CD8-positive, alpha-beta memory T cell (primary cell): ENCODE data around the gene REEP6. TPM values are rescaled to one million over a fixed set of nuclear protein-coding genes. Genes with fewer than 3 reads are reported as not detected.

ENCODE experiments used
- CTCF ChIA-PET: fragments of 350-600 bp; sonication (Branson Sonifier 250); formaldehyde crosslinking; loops from one replicate; lab custom pipeline; 2021; ENCODE audit warnings: antibody characterized with exemption; lab: Charles Lee
- POLR2A ChIA-PET: fragments of 350-600 bp; sonication (Branson Sonifier 250); formaldehyde crosslinking; loops from one replicate; lab custom pipeline; 2021; ENCODE audit warnings: antibody characterized with exemption; lab: Charles Lee
- DNase-seq, 5 donors: peaks; one replicate each; pipeline versions ENCODE4 v3.0.0 to v3.0.0-alpha.2; 2020 to 2022; ENCODE audit warnings: mixed read lengths in 1 of 5
- H3K27ac ChIP-seq: one replicate; pipeline ENCODE4 v1.7.0; 2013; ENCODE audit warnings: low read depth, mild to moderate bottlenecking, low read length, moderate library complexity
- H3K27me3 ChIP-seq: 2 replicates; pipeline ENCODE4 v1.7.0; 2013; ENCODE audit warnings: low read length, mild to moderate bottlenecking; ENCODE audit not compliant: insufficient read depth, poor library complexity, severe bottlenecking
- H3K36me3 ChIP-seq: 2 replicates; pipeline ENCODE4 v1.7.0; 2013; ENCODE audit warnings: mild to moderate bottlenecking, low read length, moderate library complexity; ENCODE audit not compliant: insufficient read depth
- H3K4me1 ChIP-seq: 2 replicates; pipeline ENCODE4 v1.7.0; 2013; ENCODE audit warnings: mild to moderate bottlenecking, low read length, moderate library complexity; ENCODE audit not compliant: insufficient read depth
- H3K4me3 ChIP-seq: 2 replicates; pipeline ENCODE4 v1.7.0; 2013; ENCODE audit warnings: mild to moderate bottlenecking, low read length
- H3K9me3 ChIP-seq: 2 replicates; pipeline ENCODE4 v1.7.0; 2013; ENCODE audit warnings: mild to moderate bottlenecking, low read length
- H3K27ac Mint-ChIP-seq, 8 donors: one replicate each; pipeline ENCODE4 v1.8.0; 2020 to 2021; ENCODE audit warnings: mixed read lengths in 8 of 8, mild to moderate bottlenecking in 6 of 8, inconsistent platforms in 3 of 8, moderate library complexity in 3 of 8
- H3K27me3 Mint-ChIP-seq, 2 donors: one replicate each; pipeline ENCODE4 v1.8.0; 2020 to 2021; ENCODE audit warnings: mixed read lengths in 2 of 2, mild to moderate bottlenecking in 1 of 2, moderate library complexity in 1 of 2
- H3K36me3 Mint-ChIP-seq, 3 donors: one replicate each; pipeline ENCODE4 v1.8.0; 2020 to 2021; ENCODE audit warnings: mixed read lengths in 3 of 3, inconsistent platforms in 1 of 3, mild to moderate bottlenecking in 1 of 3
- H3K4me1 Mint-ChIP-seq, 3 donors: one replicate each; pipeline ENCODE4 v1.8.0; 2020 to 2021; ENCODE audit warnings: mixed read lengths in 3 of 3, inconsistent platforms in 1 of 3, mild to moderate bottlenecking in 1 of 3
- H3K4me3 Mint-ChIP-seq, 7 donors: one replicate each; pipeline ENCODE4 v1.8.0; 2020 to 2021; ENCODE audit warnings: mixed read lengths in 7 of 7, mild to moderate bottlenecking in 6 of 7, moderate library complexity in 4 of 7, inconsistent platforms in 2 of 7
- H3K9me3 Mint-ChIP-seq, 5 donors: one replicate each; pipeline ENCODE4 v1.8.0; 2020 to 2022; ENCODE audit warnings: mixed read lengths in 5 of 5, mild to moderate bottlenecking in 3 of 5, moderate library complexity in 2 of 5, inconsistent platforms in 1 of 5
- polyA plus RNA-seq: library from polyadenylated mRNA; unstranded; fragments of 300-500 nt; fragmentation: Illumina TruSeq; gene quantifications from one replicate; pipeline ENCODE4 v1.2.3, GENCODE V29; 2021
- total RNA-seq, 2 experiments: library from RNA; stranded (reverse); gene quantifications; one replicate each; pipeline ENCODE4 v1.2.3, GENCODE V29; 2021

The REEP6 gene
- total and polyA plus RNA-seq, 3 experiments from 2014 or later = 1.8 to 4.5 (median 2.0) TPM

DNA sequence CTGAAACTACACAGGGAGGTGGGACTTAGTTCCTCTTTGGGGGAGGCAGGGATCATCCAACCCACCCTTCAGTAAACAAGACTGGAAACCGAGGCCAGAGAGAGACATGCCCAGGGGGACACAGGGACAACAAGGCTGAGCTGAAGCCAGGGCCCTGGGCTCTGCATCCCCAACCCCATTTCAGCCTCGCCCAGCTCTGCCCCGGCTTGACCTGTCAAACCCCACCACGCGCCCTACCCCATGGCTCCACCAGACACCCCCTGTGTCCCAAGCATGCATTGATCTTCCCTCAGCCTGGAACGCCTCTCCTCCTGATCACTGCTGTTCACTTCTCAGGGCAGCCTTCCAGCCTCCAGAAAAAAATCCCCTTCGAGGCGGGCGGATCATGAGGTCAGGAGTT lies 43.0 kb upstream of the REEP6 start:
- H3K4me1 ChIP-seq = peaks cover 9% of the 10 kb centered on the region
- H3K27ac ChIP-seq = no peak overlapping the region
- Mint-ChIP-seq H3K4me3 (peak overlapping the region in 3 of 7 donors; percentile 15 to 76 (median 42)), H3K27me3 (peaks cover 39 to 43% of the 10 kb centered on the region in 2 donors), H3K27ac (peak overlapping the region in 2 of 8 donors; percentile 62 to 65), H3K36me3 (no peaks in the 10 kb centered on the region), H3K4me1 (peaks cover 17 to 37% (median 18%) of the 10 kb centered on the region in 3 donors), H3K9me3 (peaks cover 0 to 2% (median 0%) of the 10 kb centered on the region in 5 donors)
- H3K4me3 ChIP-seq = no peak overlapping the region
- H3K27me3 ChIP-seq = peaks cover 51% of the 10 kb centered on the region
- CTCF ChIA-PET = interaction anchor here (1.0 to 1.4 kb wide), 3 partner anchors 10 to 23 kb away, joined by 3 to 4 read pairs (median 3); no protein-coding TSS in a partner anchor
- no peaks in the 10 kb centered on the region for H3K9me3 ChIP-seq
- DNase-seq = no peak
- POLR2A ChIA-PET = interaction anchor here (0.7 kb wide), 1 partner anchor 380 kb away, joined by 3 read pairs; no protein-coding TSS in a partner anchor
- no peaks in the 10 kb centered on the region for H3K36me3 ChIP-seq

DNA sequence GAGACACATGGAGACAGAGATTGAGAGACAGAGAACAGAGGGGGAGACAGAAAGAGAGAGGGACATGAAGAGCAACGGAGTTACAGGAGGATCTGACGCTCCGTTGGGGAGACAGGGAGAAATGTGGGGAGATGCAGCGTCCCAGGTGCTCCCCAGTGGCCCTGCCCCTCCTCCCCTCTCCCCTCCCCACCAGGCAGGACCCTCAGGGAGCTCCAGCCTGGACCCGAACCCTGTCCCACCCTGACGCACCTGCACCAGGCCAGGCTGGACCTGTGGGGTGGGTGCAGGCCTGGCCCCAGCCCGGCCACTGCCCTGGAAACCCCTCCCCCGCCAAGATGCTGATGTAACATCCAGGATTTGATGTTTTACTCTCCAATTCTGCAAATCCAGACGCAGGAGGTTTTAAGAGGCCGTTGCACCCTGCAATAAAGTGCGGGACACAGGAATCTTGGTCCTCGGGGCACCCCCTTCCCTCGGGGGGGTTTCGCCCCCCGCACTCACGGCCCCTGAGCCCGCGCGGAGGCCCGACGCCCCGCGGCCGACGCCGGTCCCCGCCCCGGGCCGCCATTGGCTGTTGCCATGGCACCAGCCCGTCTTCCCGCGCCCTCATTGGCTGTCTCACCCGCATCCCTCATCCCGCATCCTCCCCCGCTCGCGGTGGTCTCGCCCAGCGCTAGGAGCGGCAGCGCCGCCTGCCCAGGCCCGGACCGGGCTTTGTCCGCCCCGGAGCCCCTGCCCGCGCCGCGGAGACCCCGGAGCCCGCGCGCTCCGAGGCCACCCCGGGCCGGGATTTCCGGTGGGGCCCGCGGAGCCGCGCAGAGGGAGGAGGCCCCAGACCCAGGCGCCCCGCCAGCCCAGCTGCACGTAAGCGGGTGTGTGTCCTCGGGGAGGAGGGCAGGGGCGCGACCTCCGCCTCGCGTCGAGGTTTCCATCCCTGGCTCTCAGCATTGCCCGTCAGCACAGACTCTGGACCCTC lies 41.2 kb upstream of the REEP6 start, which contains the start of gene APC2:
Gene APC2 (plus strand): TSS at position 655 of the 976 bp plus-strand sequence. CDS start 2,881 bp downstream, outside the sequence.
- Mint-ChIP-seq H3K9me3 (peaks cover 0 to 2% (median 0%) of the 10 kb centered on the region in 5 donors), H3K36me3 (no peaks in the 10 kb centered on the region), H3K4me3 (peak within 1 kb of the TSS in 5 of 7 donors; percentile 19 to 61 (median 32)), H3K27me3 (peaks cover 45 to 56% of the 10 kb centered on the region in 2 donors), H3K27ac (peak within 1 kb of the TSS in 3 of 8 donors; percentile 31 to 71 (median 35)), H3K4me1 (peaks cover 16 to 39% (median 17%) of the 10 kb centered on the region in 3 donors)
- Histone ChIP-seq H3K4me1 (peaks cover 1% of the 10 kb centered on the region), H3K9me3 (no peaks in the 10 kb centered on the region), H3K4me3 (no peak within 1 kb of the TSS), H3K27me3 (peaks cover 64% of the 10 kb centered on the region), H3K36me3 (no peaks in the 10 kb centered on the region), H3K27ac (no peak within 1 kb of the TSS)
- ChIA-PET POLR2A (interaction anchor here (0.8 kb wide), 1 partner anchor 174 kb away, joined by 3 read pairs; the partner anchor contains the start of gene FAM174C), CTCF (interaction anchor here (1.5 kb wide), 1 partner anchor 78 kb away, joined by 3 read pairs; no protein-coding TSS in a partner anchor)
- DNase-seq = peak in 2 of 5 donors; percentile 24 to 54

DNA sequence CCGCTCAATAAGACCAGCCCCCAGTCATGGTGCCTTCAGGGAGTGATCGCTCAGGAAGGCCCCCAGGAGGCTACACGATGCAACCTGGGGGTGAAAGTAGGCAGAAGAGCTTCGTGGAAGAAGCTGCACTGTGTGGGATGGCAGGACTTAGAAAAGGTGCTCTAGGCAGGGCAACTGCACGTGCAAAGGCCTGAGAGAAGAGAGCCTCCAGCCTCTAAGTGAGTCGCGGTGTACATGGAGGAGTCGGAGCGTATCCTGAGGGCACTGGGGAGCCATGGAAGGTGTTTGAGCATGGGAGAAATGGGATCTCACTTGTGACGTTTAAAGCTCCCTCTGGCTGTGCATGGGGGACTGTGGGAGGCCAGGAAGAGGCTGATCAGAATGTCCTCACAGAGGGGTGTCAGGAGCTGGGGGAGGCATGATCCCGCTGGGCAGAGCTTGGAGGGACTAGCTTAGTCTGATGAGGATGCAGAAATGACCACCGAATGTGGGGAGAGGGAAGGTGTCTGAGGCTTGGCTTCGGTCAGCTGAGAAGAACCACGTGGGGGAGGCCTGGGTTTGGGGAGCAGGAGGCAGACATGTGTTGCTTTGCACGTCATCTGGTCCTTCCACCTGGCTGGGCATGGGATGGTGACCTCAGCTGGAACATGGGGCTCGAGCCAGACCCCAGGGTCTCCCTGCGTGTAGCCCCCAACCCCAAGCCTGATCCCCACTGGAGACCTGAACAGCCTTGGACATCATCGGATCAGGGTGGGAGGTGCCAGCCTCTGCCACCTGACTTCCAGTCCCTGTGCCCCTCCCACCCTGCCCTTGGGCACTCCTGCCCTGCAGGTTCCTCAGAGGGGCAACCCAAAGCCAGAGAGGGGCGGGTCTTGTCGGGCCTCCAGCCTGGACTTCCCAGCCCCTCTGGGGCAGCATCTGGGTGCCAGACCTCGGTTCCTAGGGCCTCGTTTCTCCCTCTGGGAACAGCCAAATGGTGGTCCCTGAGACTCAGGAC lies 39.9 kb upstream of the REEP6 start:
- H3K4me1 Mint-ChIP-seq = peaks cover 24 to 42% (median 24%) of the 10 kb centered on the region in 3 donors
- H3K36me3 ChIP-seq = no peaks in the 10 kb centered on the region
- no peaks in the 10 kb centered on the region for H3K36me3 Mint-ChIP-seq
- ChIA-PET CTCF (interaction anchor here (1.5 kb wide), 1 partner anchor 79 kb away, joined by 3 read pairs; no protein-coding TSS in a partner anchor), POLR2A (no interaction called here)
- no peaks in the 10 kb centered on the region for H3K9me3 ChIP-seq
- peak overlapping the region in 1 of 7 donors; percentile 21 for H3K4me3 Mint-ChIP-seq
- no peak overlapping the region for H3K4me3 ChIP-seq
- H3K4me1 ChIP-seq = peaks cover 12% of the 10 kb centered on the region
- H3K27me3 Mint-ChIP-seq = peaks cover 57 to 64% of the 10 kb centered on the region in 2 donors
- peaks cover 0 to 2% (median 0%) of the 10 kb centered on the region in 5 donors for H3K9me3 Mint-ChIP-seq
- no peak overlapping the region for H3K27ac ChIP-seq
- H3K27ac Mint-ChIP-seq = peak overlapping the region in 2 of 8 donors; percentile 31 to 35
- H3K27me3 ChIP-seq = peaks cover 71% of the 10 kb centered on the region
- no peak for DNase-seq

DNA sequence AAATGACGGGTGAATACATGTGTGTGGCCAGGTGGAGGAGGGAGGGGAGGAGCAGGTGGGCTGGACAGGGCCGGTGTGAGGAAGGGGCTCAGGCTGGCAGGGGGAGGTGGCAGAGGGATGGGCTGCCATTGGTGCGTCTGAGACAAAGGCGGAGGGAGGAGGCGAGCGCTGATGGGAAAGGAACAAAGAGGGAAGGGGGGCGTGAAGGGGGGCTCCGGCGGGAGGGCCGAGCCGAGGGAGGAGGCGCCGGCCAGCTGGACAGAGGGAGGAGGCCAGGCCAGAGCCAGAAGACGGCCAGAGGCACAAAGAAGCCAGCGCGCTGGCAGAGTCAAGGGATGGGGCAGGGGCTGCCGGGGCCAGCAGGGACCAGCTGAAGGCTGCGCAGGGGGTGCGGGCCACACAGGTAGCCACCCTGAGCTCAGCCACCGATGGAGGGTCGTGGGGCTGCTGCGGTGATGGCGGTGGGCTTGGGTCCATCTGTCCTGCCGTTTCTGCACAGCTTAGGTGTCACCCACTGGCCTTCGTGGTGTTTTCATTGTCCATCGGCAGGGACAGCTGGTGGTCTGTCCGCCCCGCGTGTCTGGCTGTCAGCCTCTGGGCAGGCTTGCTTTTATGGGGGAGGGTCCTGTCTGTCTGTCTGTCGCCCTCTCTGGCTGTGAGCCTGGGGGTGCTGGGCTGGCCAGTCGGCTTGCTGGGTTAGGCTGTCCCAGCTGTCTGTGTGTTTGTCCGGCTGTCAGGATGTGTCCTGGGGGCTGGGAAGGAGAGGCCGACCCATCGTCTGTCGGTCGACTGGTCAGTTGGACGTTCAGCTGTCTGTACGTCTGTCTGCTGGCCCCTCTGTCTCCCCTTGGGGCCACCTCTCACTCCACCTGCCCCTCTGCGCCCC lies 38.8 kb upstream of the REEP6 start:
- Histone ChIP-seq H3K27me3 (peaks cover 70% of the 10 kb centered on the region), H3K36me3 (no peaks in the 10 kb centered on the region), H3K4me1 (peaks cover 12% of the 10 kb centered on the region), H3K27ac (no peak overlapping the region), H3K4me3 (no peak overlapping the region), H3K9me3 (no peaks in the 10 kb centered on the region)
- Mint-ChIP-seq H3K27ac (no peak overlapping the region), H3K9me3 (peaks cover 0 to 2% (median 0%) of the 10 kb centered on the region in 5 donors), H3K27me3 (peaks cover 56 to 62% of the 10 kb centered on the region in 2 donors), H3K36me3 (no peaks in the 10 kb centered on the region), H3K4me3 (no peak overlapping the region), H3K4me1 (peaks cover 20 to 37% (median 24%) of the 10 kb centered on the region in 3 donors)
- ChIA-PET CTCF (no interaction called here), POLR2A (no interaction called here)
- no peak for DNase-seq

DNA sequence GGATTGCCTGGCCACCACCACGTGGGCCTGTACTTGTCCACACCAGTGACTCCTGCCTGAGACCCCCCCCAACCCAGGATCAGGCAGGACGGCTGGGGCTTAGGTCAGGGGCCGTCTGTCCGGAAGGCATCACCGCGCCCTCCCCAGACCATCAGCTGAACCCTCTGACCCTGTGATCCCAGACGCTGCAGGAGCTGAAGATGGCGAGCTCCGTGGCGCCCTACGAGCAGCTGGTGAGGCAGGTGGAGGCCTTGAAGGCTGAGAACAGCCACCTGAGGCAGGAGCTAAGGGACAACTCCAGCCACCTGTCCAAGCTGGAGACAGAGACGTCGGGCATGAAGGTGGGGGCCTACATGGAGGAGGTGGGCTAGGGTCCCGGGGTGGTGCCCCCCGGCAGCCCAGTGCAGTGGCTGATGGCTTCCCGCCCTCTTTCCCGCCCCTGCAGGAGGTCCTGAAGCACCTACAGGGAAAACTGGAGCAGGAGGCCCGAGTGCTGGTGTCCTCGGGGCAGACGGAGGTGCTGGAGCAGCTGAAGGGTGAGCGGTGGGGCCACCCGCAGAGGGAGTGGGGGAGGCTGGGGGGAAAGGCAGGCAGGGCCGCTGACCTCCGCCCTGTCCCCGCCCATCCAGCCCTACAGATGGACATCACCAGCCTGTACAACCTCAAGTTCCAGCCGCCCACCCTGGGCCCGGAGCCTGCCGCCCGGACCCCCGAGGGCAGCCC lies 38.0 kb upstream of the REEP6 start:
- Mint-ChIP-seq H3K9me3 (peaks cover 0 to 2% (median 0%) of the 10 kb centered on the region in 5 donors), H3K36me3 (no peaks in the 10 kb centered on the region), H3K27me3 (peaks cover 52 to 60% of the 10 kb centered on the region in 2 donors), H3K27ac (peak overlapping the region in 1 of 8 donors; percentile 50), H3K4me1 (peaks cover 16 to 32% (median 19%) of the 10 kb centered on the region in 3 donors), H3K4me3 (no peak overlapping the region)
- Histone ChIP-seq H3K4me3 (no peak overlapping the region), H3K27me3 (peaks cover 62% of the 10 kb centered on the region), H3K4me1 (peaks cover 12% of the 10 kb centered on the region), H3K36me3 (no peaks in the 10 kb centered on the region), H3K9me3 (no peaks in the 10 kb centered on the region), H3K27ac (no peak overlapping the region)
- ChIA-PET POLR2A (interaction anchor here (1.1 kb wide), 1 partner anchor 14 kb away, joined by 3 read pairs; no protein-coding TSS in a partner anchor), CTCF (no interaction called here)
- no peak for DNase-seq

DNA sequence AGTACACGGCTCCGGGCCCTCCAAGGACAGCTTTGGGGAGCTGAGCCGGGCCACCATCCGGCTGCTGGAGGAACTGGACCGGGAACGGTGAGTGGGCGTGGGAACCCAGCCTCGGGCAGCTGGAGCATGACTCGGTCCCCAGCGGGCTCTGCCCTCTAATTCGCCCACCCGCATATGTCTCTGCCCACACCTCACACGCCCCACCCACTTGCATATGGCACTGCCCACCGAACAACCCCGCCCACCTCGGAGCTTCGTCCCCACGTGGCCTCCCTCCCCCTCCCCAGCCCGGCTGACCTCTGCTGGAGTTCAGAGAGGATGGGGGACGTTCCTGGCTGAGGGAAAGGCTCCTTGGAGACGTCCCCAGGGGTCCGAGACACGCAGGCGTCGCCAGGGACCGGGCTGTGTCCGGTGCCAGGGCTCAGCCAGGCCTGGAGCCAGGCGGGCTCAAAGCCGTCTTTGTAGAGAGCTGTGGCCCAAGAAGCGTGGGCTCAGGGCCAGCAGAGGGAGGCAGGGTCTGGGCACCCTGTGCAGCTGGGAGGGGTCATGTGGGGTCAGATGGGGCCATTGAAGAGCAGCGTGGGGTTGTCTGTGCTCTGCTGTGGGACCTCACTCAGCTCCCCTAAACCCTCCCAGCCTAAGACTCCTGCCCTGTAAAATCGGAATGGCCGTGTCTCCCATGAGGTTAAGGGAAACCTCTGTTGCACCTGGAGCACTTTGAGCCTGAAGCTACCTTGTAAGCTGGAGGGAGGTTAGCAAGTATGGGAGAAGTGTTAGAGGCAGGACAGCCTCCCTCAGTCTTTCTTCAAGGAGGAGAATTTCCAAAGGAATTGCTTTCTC lies 37.2 kb upstream of the REEP6 start:
- Mint-ChIP-seq H3K9me3 (peaks cover 0 to 2% (median 0%) of the 10 kb centered on the region in 5 donors), H3K27ac (peak overlapping the region in 1 of 8 donors; percentile 58), H3K4me1 (peaks cover 16 to 32% (median 19%) of the 10 kb centered on the region in 3 donors), H3K27me3 (peaks cover 50 to 61% of the 10 kb centered on the region in 2 donors), H3K4me3 (peak overlapping the region in 4 of 7 donors; percentile 13 to 39 (median 24)), H3K36me3 (no peaks in the 10 kb centered on the region)
- DNase-seq = no peak
- Histone ChIP-seq H3K4me1 (peaks cover 12% of the 10 kb centered on the region), H3K27ac (no peak overlapping the region), H3K9me3 (no peaks in the 10 kb centered on the region), H3K27me3 (peaks cover 60% of the 10 kb centered on the region), H3K4me3 (no peak overlapping the region), H3K36me3 (no peaks in the 10 kb centered on the region)
- CTCF ChIA-PET = no interaction called here
- POLR2A ChIA-PET = interaction anchor here (1.1 kb wide), 1 partner anchor 13 kb away, joined by 3 read pairs; no protein-coding TSS in a partner anchor
